HG02678 (cell line): ENCODE measurements around the gene ARPC1B.

Source experiments
- ATAC-seq: cut with Tn5 transposase; IDR thresholded peaks from one replicate; pipeline ENCODE4 v1.9.1; 2021; ENCODE audit warnings: mild to moderate bottlenecking, moderate library complexity; ENCODE audit not compliant: unreplicated experiment

Gene ARPC1B

GRCh38 chr7:99440195-99440594 is 65.7 kb downstream of the ARPC1B start:
- ATAC-seq = no peak
